Body of pancreas (tissue), 4 donors: Measurements from ENCODE around the gene GTF2E1.

Experiments used
- POLR2A ChIP-seq, 3 donors: fragments of 450-650 bp; IDR thresholded peaks; one replicate each; pipeline ENCODE4 v1.6.1; 2016; ENCODE audit warnings: antibody characterized with exemption in 3 of 3, mild to moderate bottlenecking in 2 of 3
- TF ChIP-seq, protein P1 (sequence below), 7 experiments: fragments of 450-650 bp in 4 of 7; fragments of 200-600 bp in 3 of 7; sonication (generic) in 3 of 7; IDR thresholded peaks; one replicate each; pipeline ENCODE4 v1.5.1; 2016 to 2019; ENCODE audit warnings: antibody characterized with exemption in 7 of 7

DNA sequence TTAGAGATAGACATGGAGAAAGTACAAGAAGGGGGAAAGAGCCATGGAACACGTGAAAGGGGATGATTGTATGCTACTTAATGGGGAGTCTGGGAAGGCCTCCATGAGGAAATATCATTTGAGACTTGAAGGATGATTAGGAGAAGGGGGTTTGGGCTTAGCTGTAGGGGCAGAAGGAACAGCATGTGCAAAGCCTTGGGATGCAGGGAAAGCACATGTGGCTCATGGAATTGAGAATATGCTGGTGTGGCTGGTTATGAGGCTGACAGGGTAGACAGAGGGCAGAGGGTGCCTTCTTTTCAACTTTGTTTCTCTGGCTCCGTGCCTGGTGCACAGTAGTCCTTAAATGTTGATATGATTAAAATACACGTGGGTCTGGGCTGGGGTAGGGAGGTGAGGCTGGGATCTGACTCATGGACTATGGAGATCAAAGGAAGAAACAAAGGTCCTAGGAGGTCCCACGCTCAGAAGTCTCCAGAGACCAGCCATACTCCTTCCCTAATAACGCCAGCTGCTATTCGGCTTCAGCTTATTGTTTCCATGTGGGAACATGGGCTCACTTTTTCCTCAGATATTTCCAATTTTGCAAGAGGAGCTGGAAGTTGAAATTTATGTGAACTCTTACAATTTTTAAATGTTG lies 1.1 kb downstream of the GTF2E1 start:
- no peak for TF ChIP-seq POLR2A (IDR thresholded peaks at IDR 0.05)
- TF ChIP-seq, protein P1, sequence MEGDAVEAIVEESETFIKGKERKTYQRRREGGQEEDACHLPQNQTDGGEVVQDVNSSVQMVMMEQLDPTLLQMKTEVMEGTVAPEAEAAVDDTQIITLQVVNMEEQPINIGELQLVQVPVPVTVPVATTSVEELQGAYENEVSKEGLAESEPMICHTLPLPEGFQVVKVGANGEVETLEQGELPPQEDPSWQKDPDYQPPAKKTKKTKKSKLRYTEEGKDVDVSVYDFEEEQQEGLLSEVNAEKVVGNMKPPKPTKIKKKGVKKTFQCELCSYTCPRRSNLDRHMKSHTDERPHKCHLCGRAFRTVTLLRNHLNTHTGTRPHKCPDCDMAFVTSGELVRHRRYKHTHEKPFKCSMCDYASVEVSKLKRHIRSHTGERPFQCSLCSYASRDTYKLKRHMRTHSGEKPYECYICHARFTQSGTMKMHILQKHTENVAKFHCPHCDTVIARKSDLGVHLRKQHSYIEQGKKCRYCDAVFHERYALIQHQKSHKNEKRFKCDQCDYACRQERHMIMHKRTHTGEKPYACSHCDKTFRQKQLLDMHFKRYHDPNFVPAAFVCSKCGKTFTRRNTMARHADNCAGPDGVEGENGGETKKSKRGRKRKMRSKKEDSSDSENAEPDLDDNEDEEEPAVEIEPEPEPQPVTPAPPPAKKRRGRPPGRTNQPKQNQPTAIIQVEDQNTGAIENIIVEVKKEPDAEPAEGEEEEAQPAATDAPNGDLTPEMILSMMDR (IDR thresholded peaks at IDR 0.05), result no peak
